HepG2 (cell line): ENCODE measurements around the gene TXNRD2.

Experiments
- ATM ChIP-seq: fragments of 450-650 bp; IDR thresholded peaks from 2 replicates; pipeline ENCODE4 v1.7.1; 2017; ENCODE audit warnings: mild to moderate bottlenecking, borderline replicate concordance
- RFX5 ChIP-seq: IDR thresholded peaks from 2 replicates; pipeline ENCODE4 v1.6.1; 2011; ENCODE audit warnings: low read depth, low read length, improper control_type of control experiment
- ZNF260 ChIP-seq: sonication (generic); formaldehyde crosslinking; IDR thresholded peaks from 2 replicates; pipeline ENCODE4 v1.4.0; 2020; ENCODE audit warnings: missing genetic modification reagents, low read depth, mild to moderate bottlenecking, borderline replicate concordance
- TF ChIP-seq, protein P1 (sequence below): sonication (generic); formaldehyde crosslinking; IDR thresholded peaks from 2 replicates; pipeline ENCODE4 v1.4.0; 2020; ENCODE audit warnings: missing genetic modification reagents

DNA sequence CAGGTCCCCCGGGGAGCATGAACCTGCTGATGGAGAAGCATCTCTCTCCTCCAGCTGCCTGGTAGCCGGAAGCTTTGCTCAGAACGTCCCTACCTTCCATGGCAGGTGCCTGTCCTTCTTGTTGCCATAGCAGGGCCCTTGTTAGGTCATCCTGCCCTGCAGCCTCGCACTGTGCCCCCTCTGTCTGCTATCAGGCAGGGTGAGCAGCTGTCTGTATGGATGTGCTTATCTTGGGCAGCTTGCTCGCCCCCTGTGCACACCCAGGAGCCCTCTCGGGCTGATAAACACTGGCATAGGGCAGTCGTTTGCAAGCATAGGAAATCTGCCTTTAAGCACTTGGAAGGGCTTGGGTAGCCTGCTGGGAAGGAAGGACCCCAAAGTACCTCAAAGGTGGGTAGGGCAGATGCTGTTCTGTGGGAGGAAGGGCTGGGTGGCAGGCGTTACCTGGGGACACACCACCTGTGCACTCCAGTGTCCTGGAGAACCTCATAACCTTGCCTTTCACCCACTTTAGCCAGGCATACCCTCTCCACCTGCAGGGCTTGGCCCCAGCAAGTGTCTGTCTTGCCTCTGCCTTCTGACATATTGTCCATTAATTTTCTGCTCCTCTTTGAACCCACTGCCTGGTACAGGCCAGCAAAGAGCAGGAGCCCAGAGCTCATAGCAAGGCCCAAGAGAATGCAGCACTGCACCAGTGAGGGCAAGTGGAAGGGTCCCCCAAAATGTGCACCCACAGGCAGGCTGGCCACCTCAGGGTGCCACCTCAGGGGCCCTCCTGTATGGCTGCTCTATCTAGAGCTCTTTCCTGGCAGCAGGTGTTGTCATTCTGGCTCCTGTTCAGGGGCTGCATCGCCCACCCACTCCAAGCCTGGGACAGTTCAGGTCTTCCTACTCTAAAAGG is 8.0 kb downstream of the TXNRD2 start:
- TF ChIP-seq, protein P1, sequence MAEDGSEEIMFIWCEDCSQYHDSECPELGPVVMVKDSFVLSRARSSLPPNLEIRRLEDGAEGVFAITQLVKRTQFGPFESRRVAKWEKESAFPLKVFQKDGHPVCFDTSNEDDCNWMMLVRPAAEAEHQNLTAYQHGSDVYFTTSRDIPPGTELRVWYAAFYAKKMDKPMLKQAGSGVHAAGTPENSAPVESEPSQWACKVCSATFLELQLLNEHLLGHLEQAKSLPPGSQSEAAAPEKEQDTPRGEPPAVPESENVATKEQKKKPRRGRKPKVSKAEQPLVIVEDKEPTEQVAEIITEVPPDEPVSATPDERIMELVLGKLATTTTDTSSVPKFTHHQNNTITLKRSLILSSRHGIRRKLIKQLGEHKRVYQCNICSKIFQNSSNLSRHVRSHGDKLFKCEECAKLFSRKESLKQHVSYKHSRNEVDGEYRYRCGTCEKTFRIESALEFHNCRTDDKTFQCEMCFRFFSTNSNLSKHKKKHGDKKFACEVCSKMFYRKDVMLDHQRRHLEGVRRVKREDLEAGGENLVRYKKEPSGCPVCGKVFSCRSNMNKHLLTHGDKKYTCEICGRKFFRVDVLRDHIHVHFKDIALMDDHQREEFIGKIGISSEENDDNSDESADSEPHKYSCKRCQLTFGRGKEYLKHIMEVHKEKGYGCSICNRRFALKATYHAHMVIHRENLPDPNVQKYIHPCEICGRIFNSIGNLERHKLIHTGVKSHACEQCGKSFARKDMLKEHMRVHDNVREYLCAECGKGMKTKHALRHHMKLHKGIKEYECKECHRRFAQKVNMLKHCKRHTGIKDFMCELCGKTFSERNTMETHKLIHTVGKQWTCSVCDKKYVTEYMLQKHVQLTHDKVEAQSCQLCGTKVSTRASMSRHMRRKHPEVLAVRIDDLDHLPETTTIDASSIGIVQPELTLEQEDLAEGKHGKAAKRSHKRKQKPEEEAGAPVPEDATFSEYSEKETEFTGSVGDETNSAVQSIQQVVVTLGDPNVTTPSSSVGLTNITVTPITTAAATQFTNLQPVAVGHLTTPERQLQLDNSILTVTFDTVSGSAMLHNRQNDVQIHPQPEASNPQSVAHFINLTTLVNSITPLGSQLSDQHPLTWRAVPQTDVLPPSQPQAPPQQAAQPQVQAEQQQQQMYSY (CRISPR knock-in tag): no peak
- TF ChIP-seq RFX5 (no peak), ZNF260 (CRISPR knock-in tag) (no peak), ATM (no peak)
